A673 (cell line): Measurements from ENCODE around the gene ATP5F1D.

Source experiments
- EZH2 ChIP-seq: fragments of 200-600 bp; sonication (generic); IDR thresholded peaks from 2 replicates; pipeline ENCODE4 v1.6.1; 2017; ENCODE audit warnings: borderline replicate concordance, low read depth, mild to moderate bottlenecking, mixed read lengths, antibody characterized with exemption, low read length; ENCODE audit not compliant: poor library complexity, severe bottlenecking
- TF ChIP-seq, protein P1 (sequence below): fragments of 300-800, 200-600 bp; sonication (generic); conservative IDR thresholded peaks from 2 replicates; pipeline ENCODE4 v1.5.1; 2017; ENCODE audit warnings: low read depth, mild to moderate bottlenecking, antibody characterized with exemption, low read length, moderate library complexity, mixed read lengths

DNA sequence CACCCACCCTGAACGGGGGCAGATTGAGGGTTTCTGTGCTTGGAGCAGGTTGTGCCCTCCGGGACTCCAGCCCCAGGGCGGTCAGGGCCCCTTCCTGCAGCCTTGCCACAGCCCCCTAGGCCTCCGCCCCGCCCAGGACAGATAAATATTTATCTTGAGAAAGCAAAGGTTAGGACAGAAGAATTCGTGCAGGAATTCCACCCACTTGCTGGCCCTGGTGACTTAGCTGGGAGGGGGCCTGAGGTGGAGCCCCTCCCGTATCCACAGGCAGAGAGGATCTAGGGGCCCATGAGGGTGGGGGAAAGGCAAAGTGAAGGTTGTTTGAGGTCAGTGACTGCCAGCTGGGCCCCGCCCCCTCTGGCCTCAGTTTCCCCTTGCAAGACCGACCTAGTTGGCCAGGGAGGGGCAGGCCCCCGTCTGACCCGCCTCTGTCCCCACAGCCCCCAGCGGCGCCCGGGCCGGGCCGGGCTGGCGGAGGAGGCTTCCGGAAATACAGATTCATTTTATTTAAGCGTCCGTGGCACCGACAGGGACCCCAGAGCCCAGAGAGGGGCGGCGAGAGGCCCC lies 12.0 kb downstream of the ATP5F1D start:
- TF ChIP-seq, protein P1, sequence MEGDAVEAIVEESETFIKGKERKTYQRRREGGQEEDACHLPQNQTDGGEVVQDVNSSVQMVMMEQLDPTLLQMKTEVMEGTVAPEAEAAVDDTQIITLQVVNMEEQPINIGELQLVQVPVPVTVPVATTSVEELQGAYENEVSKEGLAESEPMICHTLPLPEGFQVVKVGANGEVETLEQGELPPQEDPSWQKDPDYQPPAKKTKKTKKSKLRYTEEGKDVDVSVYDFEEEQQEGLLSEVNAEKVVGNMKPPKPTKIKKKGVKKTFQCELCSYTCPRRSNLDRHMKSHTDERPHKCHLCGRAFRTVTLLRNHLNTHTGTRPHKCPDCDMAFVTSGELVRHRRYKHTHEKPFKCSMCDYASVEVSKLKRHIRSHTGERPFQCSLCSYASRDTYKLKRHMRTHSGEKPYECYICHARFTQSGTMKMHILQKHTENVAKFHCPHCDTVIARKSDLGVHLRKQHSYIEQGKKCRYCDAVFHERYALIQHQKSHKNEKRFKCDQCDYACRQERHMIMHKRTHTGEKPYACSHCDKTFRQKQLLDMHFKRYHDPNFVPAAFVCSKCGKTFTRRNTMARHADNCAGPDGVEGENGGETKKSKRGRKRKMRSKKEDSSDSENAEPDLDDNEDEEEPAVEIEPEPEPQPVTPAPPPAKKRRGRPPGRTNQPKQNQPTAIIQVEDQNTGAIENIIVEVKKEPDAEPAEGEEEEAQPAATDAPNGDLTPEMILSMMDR: no peak
- TF ChIP-seq EZH2: no peak
